ENCODE results near the gene LMF1. TPM values are rescaled to one million over a fixed set of nuclear protein-coding genes. Genes with fewer than 3 reads are reported as not detected.

LMF1 gene
- total and polyA plus RNA-seq, 9 of the 15 experiments (the other 6 are each of a cell fraction or from before 2014, with no cell fraction given) = 0.11 to 1.6 (median 0.55) TPM; not detected in 1

GRCh38 chr16:962366-962765 is 8.4 kb downstream of the LMF1 start:
- CTCF ChIA-PET (ENCODE audit: low intra/inter-chr PET ratio) = no interaction called here
- H3K27me3 ChIP-seq (ENCODE audit: control insufficient read depth in 2 of 2, insufficient read depth in 2 of 2, low read length in 2 of 2) = peaks cover 8 to 32% of the 10 kb centered on the region in 2 experiments
- H3K4me2 ChIP-seq (ENCODE audit: insufficient read depth, low read length) = no peak overlapping the region
- H4K20me1 ChIP-seq (replicated peaks; ENCODE audit: control insufficient read depth, insufficient read depth, low read length) = no peaks in the 10 kb centered on the region; the same call in 1 of the 2 replicates
- H3K4me1 ChIP-seq (replicated peaks in 1 of 2; ENCODE audit: control insufficient read depth in 2 of 2, insufficient read depth in 2 of 2, low read length in 2 of 2) = peaks cover 0 to 21% of the 10 kb centered on the region in 2 experiments; a peak in 1 of 5 replicates
- no peak for TF ChIP-seq STAG1 (CRISPR knock-in tag; IDR thresholded peaks at IDR 0.05; ENCODE audit: borderline replicate concordance)
- POLR2A ChIA-PET = no interaction called here
- FAIRE-seq (no peak), DNase-seq (ENCODE audit: extremely low read depth in 1 of 4, low spot score in 3 of 4) (no peak), ATAC-seq (no peak)
- no peak overlapping the region for H2AFZ ChIP-seq (ENCODE audit: low read depth, low read length)
- H3K79me2 ChIP-seq (ENCODE audit: control insufficient read depth, insufficient read depth, low read length) = no peaks in the 10 kb centered on the region
- no peak overlapping the region for H3K9ac ChIP-seq (ENCODE audit: insufficient read depth in 1 of 2, low read depth in 2 of 2, low read length in 2 of 2)
- no peaks in the 10 kb centered on the region for H3K36me3 ChIP-seq (ENCODE audit: control insufficient read depth, insufficient read depth, low read length)
- in situ Hi-C loops (cut with MboI) (no loop called here), intact Hi-C loops (cut with micrococcal nuclease) (no loop called here)
- no peaks in the 10 kb centered on the region for H3K9me3 ChIP-seq (replicated peaks; ENCODE audit: control insufficient read depth, insufficient read depth, low read depth, low read length)
- H3K27ac ChIP-seq (ENCODE audit: extremely low read depth, low read depth, low read length) = no peak overlapping the region
- no peak overlapping the region for H3K4me3 ChIP-seq
- WGBS (ENCODE audit: insufficient coverage, low coverage, missing lambda C conversion rate) = 43% methylated on average over 19 of the region's 22 CpGs
- no TSS peak for BruUV-seq (replicated peaks)
- no peaks in the 10 kb centered on the region for H3K9me1 ChIP-seq (ENCODE audit: control insufficient read depth, insufficient read depth, low read length)

DNA sequence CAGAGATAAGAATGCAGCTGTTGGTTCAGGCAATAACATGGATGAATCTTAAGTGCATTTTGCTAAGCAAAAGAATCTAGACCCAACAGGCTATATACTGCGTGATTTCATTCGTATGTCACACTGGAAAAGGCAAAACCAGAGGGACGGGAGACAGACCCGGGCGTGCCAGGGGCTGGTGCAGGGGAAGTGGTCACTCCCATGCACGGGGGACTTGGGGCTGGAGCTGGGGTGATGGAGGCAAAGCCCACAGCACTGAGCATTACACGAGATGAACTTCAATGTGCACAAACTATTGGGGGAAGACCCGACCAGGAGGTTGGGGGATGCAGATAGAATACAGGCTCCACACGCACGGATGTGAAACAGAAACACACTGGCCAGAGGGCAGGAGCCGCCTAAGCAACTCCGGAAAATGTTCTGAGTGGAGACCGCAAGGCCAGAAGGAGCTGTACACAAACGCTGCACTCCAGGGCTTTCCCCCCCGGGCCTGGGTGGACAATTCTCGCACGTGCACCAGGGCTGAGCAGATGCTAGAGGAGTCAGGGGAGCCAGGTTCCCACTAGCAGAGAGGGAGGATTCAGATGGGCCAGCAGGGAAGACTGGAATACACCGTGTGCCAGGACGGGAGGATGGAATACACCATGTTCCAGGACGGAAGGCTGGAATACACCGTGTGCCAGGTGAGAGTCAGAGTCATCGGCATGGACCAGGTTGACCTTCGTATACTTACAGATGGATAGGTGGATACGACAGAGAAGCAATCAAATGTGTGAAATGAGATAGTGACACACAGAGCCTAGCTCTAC is 11.3 kb downstream of the LMF1 start:
- no peaks in the 10 kb centered on the region; the same call in 1 of the 2 replicates for H4K20me1 ChIP-seq (replicated peaks; ENCODE audit: control insufficient read depth, insufficient read depth, low read length)
- H3K36me3 ChIP-seq (ENCODE audit: control insufficient read depth, insufficient read depth, low read length) = no peaks in the 10 kb centered on the region
- CTCF ChIA-PET (ENCODE audit: low intra/inter-chr PET ratio) = no interaction called here
- POLR2A ChIA-PET = interaction anchor here (0.7 to 0.8 kb wide), 3 partner anchors 12 to 211 kb away, joined by 3 to 4 read pairs (median 3); no protein-coding TSS in a partner anchor
- no peak overlapping the region for H3K27ac ChIP-seq (ENCODE audit: extremely low read depth, low read depth, low read length)
- H3K27me3 ChIP-seq (ENCODE audit: control insufficient read depth in 2 of 2, insufficient read depth in 2 of 2, low read length in 2 of 2) = peaks cover 13 to 56% of the 10 kb centered on the region in 2 experiments
- H3K79me2 ChIP-seq (ENCODE audit: control insufficient read depth, insufficient read depth, low read length) = no peaks in the 10 kb centered on the region
- H3K9me1 ChIP-seq (ENCODE audit: control insufficient read depth, insufficient read depth, low read length) = no peaks in the 10 kb centered on the region
- FAIRE-seq (no peak), ATAC-seq (no peak), DNase-seq (ENCODE audit: extremely low read depth in 1 of 4, low spot score in 3 of 4) (no peak)
- no peaks in the 10 kb centered on the region; the same call in 1 of the 2 replicates for H3K9me3 ChIP-seq (replicated peaks; ENCODE audit: control insufficient read depth, insufficient read depth, low read depth, low read length)
- 11% methylated on average over 21 of the region's 24 CpGs for WGBS (ENCODE audit: insufficient coverage, low coverage, missing lambda C conversion rate)
- BruUV-seq (replicated peaks) = no TSS peak
- in situ Hi-C loops (cut with MboI) (no loop called here), intact Hi-C loops (cut with micrococcal nuclease) (no loop called here)
- H2AFZ ChIP-seq (ENCODE audit: low read depth, low read length) = no peak overlapping the region
- H3K4me3 ChIP-seq = no peak overlapping the region
- peaks cover 0 to 9% of the 10 kb centered on the region in 2 experiments; a peak in 1 of 5 replicates for H3K4me1 ChIP-seq (replicated peaks in 1 of 2; ENCODE audit: control insufficient read depth in 2 of 2, insufficient read depth in 2 of 2, low read length in 2 of 2)
- H3K4me2 ChIP-seq (ENCODE audit: insufficient read depth, low read length) = no peak overlapping the region
- H3K9ac ChIP-seq (ENCODE audit: insufficient read depth in 1 of 2, low read depth in 2 of 2, low read length in 2 of 2) = no peak overlapping the region
- TF ChIP-seq USF2 (CRISPR knock-in tag; IDR thresholded peaks at IDR 0.05) = no peak
- no peak for TF ChIP-seq ZNF699 (CRISPR knock-in tag; IDR thresholded peaks at IDR 0.05; ENCODE audit: insufficient replicate concordance)
- TF ChIP-seq RERE (CRISPR knock-in tag; IDR thresholded peaks at IDR 0.05; ENCODE audit: borderline replicate concordance) = no peak
- TF ChIP-seq RBFOX2 (IDR thresholded peaks at IDR 0.05; ENCODE audit: low read depth, low read length) = no peak
- TF ChIP-seq ZBTB17 (CRISPR knock-in tag; IDR thresholded peaks at IDR 0.05) = no peak
- no peak for TF ChIP-seq ATF7 (IDR thresholded peaks at IDR 0.05)

Measured in K562 (cell line).